Transverse colon (tissue), 4 donors: ENCODE measurements around the gene NFYC. TPM values are rescaled to one million over a fixed set of nuclear protein-coding genes. Genes with fewer than 3 reads are reported as not detected.
A peak's percentile ranks its signal among the peaks of the same experiment; 100 is the strongest.

Experiments
- DNase-seq: peaks from one replicate; pipeline ENCODE4 v3.0.0-alpha.2; 2019
- H3K27ac ChIP-seq, 4 donors: fragments of 200-600 bp; sonication (generic); 2 replicates each; pipeline ENCODE4 v1.5.1; 2016 to 2018; ENCODE audit warnings: inconsistent platforms in 4 of 4
- H3K27me3 ChIP-seq: fragments of 200-600 bp; sonication (generic); 2 replicates; pipeline ENCODE4 v1.5.1; 2017; ENCODE audit warnings: inconsistent platforms
- H3K36me3 ChIP-seq, 4 donors: fragments of 200-600 bp; sonication (generic); 2 replicates each; pipeline ENCODE4 v1.5.1; 2017 to 2019; ENCODE audit warnings: inconsistent platforms in 4 of 4
- H3K4me1 ChIP-seq, 4 donors: fragments of 200-600 bp; sonication (generic); 2 replicates each; pipeline ENCODE4 v1.5.1; 2017 to 2020; ENCODE audit warnings: inconsistent platforms in 4 of 4
- H3K4me3 ChIP-seq, 4 donors: fragments of 200-600 bp; sonication (generic); 1 replicate in 1 of 4; 2 replicates in 3 of 4; pipeline versions ENCODE4 v1.5.1 to v1.6.1; 2017 to 2019; ENCODE audit warnings: inconsistent platforms in 4 of 4
- H3K9me3 ChIP-seq, 2 donors: fragments of 200-600 bp; sonication (generic); 2 replicates each; pipeline ENCODE4 v1.5.1; 2017 to 2019; ENCODE audit warnings: inconsistent platforms in 2 of 2
- EP300 ChIP-seq: sonication (generic); formaldehyde crosslinking; IDR thresholded peaks from one replicate; pipeline ENCODE4 v1.6.1; 2017; ENCODE audit warnings: antibody characterized with exemption, low read depth
- POLR2A ChIP-seq: fragments of 450-650 bp; IDR thresholded peaks from one replicate; pipeline ENCODE4 v1.6.1; 2016; ENCODE audit warnings: antibody characterized with exemption, mild to moderate bottlenecking, moderate library complexity
- POLR2AphosphoS5 ChIP-seq, 3 donors: sonication (generic); formaldehyde crosslinking; IDR thresholded peaks; one replicate each; pipeline ENCODE4 v1.6.1; 2016; ENCODE audit warnings: antibody characterized with exemption in 3 of 3
- WGBS, 2 donors: methylation state at CpG; one replicate each; pipeline ENCODE4 v1.1.5; 2018; ENCODE audit warnings: low coverage in 1 of 2; 5-methylcytosine and 5-hydroxymethylcytosine counted together
- in situ Hi-C, 4 donors: fragments of 200-750 bp; cut with MboI; loops; one replicate each; pipeline versions ENCODE4 v1.15.0 to v1.15.1; 2017; ENCODE audit warnings: low sequenced_read_pairs in 3 of 4, low pct_ligation_motif_present in 1 of 4, low pct_unique_long_range_greater_than_20kb in 1 of 4
- intact Hi-C: fragments of 100-400 bp; cut with DNase I; formaldehyde crosslinking; loops from one replicate; pipeline ENCODE4 v1.15.1; 2023; ENCODE audit warnings: low total_unique reads
- total RNA-seq, 4 donors: library from RNA; depleted of rRNA; stranded (reverse); fragments of >200 nt; gene quantifications; one replicate each; pipeline ENCODE4 v1.1.0, GENCODE V29; 2016
- TF ChIP-seq, protein P1 (sequence below), 5 experiments: fragments of 200-600 bp in 3 of 5; fragments of 450-650 bp in 2 of 5; sonication (generic) in 3 of 5; IDR thresholded peaks; 1 replicate in 2 of 5; 2 replicates in 3 of 5; pipeline ENCODE4 v1.5.1; 2016 to 2017; ENCODE audit warnings: antibody characterized with exemption in 5 of 5, inconsistent platforms in 3 of 5, mild to moderate bottlenecking in 2 of 5, moderate library complexity in 1 of 5

The NFYC gene
- total RNA-seq, 4 donors from 2014 or later = 34.4 to 101 (median 76.4) TPM

DNA sequence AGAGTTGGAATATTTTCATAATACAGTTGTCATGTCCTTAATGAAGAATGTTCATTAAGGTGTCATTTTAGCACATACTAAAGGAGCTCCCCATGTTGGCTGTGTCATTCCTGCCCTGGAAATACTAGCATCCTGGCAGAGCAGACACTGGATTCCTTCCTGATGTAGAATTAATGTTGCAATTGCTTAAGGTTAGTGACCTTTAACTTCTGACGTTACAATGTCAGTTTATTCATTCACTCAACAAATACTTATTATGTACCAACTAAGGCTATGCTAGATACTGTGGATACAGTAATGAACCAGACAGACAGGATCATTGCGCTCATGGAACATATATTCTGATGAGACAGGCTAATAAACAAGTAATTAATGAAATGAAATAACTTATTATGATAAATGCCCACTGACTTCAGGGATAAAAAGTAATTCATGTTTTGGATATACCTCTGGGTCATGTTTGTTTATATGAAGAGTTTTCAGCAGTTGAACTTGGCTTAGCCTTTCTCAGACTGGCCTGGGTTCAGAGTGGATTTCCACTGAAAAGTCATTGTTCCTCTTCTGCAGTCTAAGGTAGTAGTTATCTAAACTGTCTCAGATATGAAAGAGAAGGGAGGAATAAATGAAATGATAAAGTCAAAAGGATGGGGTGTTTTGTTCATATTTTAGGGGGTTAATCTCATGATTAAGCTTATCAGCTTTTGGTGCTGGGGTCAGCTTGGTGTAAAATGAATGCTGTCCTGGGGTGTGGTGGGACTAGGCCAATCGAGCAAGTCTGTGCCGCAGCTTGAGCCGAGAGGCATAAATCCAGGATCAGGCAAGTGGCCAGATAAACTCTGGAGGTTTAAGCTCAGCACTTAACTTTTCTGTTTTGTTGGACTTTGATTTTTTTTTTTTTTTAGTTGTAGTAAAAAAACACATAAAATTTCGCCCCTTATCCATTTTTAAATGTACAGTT is 48.8 kb downstream of the NFYC start:
- 20 to 31% methylated on average over 3 to 6 of the region's 6 CpGs for WGBS, 2 donors
- TF ChIP-seq EP300 (no peak), POLR2A (no peak), POLR2AphosphoS5 (IDR thresholded peaks at IDR 0.05) (no peak)
- TF ChIP-seq, protein P1, sequence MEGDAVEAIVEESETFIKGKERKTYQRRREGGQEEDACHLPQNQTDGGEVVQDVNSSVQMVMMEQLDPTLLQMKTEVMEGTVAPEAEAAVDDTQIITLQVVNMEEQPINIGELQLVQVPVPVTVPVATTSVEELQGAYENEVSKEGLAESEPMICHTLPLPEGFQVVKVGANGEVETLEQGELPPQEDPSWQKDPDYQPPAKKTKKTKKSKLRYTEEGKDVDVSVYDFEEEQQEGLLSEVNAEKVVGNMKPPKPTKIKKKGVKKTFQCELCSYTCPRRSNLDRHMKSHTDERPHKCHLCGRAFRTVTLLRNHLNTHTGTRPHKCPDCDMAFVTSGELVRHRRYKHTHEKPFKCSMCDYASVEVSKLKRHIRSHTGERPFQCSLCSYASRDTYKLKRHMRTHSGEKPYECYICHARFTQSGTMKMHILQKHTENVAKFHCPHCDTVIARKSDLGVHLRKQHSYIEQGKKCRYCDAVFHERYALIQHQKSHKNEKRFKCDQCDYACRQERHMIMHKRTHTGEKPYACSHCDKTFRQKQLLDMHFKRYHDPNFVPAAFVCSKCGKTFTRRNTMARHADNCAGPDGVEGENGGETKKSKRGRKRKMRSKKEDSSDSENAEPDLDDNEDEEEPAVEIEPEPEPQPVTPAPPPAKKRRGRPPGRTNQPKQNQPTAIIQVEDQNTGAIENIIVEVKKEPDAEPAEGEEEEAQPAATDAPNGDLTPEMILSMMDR (IDR thresholded peaks at IDR 0.05) = no peak
- peak overlapping the region; percentile 32 to 69 (median 36) for H3K27ac ChIP-seq
- intact Hi-C loops = no loop called here
- in situ Hi-C loops = no loop called here
- peaks cover 0 to 38% (median 11%) of the 10 kb centered on the region in 4 donors for H3K4me1 ChIP-seq
- DNase-seq = no peak
- no peak overlapping the region for H3K4me3 ChIP-seq
- no peaks in the 10 kb centered on the region for H3K9me3 ChIP-seq
- peaks cover 0 to 12% (median 3%) of the 10 kb centered on the region in 4 donors for H3K36me3 ChIP-seq
- H3K27me3 ChIP-seq = no peaks in the 10 kb centered on the region

DNA sequence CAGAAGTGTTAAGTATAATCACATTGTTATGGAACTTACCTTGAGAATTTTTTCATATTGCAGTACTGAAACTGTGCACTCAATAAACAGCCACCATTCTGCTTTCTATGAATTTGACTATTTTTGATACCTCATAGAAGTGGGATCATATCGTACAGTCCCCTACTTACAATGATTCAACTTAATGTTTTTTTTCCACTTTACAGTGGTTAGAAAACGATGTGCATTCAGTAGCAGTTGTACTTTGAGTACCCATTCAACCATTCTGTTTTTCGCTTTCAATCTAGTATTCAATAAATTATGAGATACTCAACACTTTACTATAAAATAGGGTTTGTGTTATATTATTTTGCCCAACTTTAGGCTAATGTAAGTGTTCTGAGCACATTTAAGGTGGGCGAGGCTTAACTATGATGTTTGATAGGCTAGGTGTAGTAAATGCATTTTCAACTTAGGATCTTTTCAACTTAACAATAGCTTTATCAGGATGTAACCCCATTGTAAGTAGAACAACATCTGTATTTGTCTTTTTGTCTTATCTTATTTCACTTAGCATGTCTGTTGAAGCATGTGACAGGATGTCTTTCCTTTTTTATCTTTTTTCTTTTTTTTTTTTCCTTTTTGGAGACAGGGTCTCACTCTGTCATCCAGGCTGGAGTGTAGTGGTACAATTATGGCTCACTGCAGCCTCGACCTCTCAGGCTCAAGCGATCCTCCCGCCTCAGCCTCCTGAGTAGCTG is 49.7 kb downstream of the NFYC start:
- peaks cover 0 to 12% (median 3%) of the 10 kb centered on the region in 4 donors for H3K36me3 ChIP-seq
- 82 to 88% methylated on average over 4 to 7 of the region's 7 CpGs for WGBS, 2 donors
- DNase-seq = no peak

DNA sequence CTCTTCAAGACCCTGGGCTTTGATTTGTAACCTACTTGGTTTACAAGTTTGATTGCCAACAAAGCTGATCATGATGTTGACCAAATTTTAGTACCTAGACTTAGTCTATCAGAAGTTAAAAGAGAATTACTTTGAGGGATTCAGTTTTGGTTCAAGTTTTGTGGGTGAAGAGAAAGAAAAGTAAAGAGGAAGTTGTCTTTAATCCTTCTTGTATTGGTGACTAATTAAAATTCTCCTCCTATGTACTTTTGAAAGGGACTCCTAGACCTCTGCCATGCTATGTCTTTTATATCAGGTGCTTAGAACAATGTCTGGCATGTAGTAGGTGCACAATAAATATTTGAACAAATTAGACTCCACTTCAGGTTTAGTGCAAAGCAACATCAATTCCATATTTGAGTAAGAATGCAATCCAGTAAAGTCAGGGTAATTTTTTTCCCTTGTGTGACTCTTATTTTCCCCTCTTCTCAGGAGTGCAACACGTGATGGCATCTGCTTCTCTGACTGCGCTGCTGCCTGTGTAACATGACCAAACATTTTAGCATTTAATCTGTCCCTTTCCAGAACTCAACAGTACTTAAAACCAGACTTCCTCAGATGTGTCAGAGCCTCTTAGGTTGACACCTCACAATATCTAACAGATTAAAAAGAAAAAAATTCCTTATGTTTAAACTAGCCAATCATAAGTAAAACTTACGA is 51.0 kb downstream of the NFYC start:
- H3K4me1 ChIP-seq = peaks cover 0 to 34% (median 9%) of the 10 kb centered on the region in 4 donors
- peaks cover 0 to 16% (median 4%) of the 10 kb centered on the region in 4 donors for H3K36me3 ChIP-seq
- 71 to 81% methylated on average over 2 to 3 of the region's 3 CpGs for WGBS, 2 donors
- no peak overlapping the region for H3K4me3 ChIP-seq
- in situ Hi-C loops = no loop called here
- no peaks in the 10 kb centered on the region for H3K27me3 ChIP-seq
- peak overlapping the region in 2 of 4 donors; percentile 7 to 47 for H3K27ac ChIP-seq
- TF ChIP-seq POLR2A = no peak
- no peak for TF ChIP-seq EP300
- TF ChIP-seq, protein P1 (IDR thresholded peaks at IDR 0.05) = no peak
- TF ChIP-seq POLR2AphosphoS5 (IDR thresholded peaks at IDR 0.05) = no peak
- intact Hi-C loops = no loop called here
- no peaks in the 10 kb centered on the region for H3K9me3 ChIP-seq
- no peak for DNase-seq

More for the DNA sequence above, 49.7 kb downstream of the NFYC start:
- peak overlapping the region; percentile 32 to 69 (median 36) for H3K27ac ChIP-seq
- intact Hi-C loops (no loop called here), in situ Hi-C loops (no loop called here)
- H3K4me3 ChIP-seq = no peak overlapping the region
- TF ChIP-seq POLR2AphosphoS5 (IDR thresholded peaks at IDR 0.05) (no peak), EP300 (no peak), POLR2A (no peak)
- TF ChIP-seq, protein P1 (IDR thresholded peaks at IDR 0.05) = no peak
- H3K9me3 ChIP-seq = no peaks in the 10 kb centered on the region
- peaks cover 0 to 36% (median 11%) of the 10 kb centered on the region in 4 donors for H3K4me1 ChIP-seq
- H3K27me3 ChIP-seq = no peaks in the 10 kb centered on the region
